ENCODE measurements around the gene RDM1. TPM values are rescaled to one million over a fixed set of nuclear protein-coding genes. Genes with fewer than 3 reads are reported as not detected.

Gene RDM1
- total RNA-seq, 1 donor from 2014 or later = not detected

DNA sequence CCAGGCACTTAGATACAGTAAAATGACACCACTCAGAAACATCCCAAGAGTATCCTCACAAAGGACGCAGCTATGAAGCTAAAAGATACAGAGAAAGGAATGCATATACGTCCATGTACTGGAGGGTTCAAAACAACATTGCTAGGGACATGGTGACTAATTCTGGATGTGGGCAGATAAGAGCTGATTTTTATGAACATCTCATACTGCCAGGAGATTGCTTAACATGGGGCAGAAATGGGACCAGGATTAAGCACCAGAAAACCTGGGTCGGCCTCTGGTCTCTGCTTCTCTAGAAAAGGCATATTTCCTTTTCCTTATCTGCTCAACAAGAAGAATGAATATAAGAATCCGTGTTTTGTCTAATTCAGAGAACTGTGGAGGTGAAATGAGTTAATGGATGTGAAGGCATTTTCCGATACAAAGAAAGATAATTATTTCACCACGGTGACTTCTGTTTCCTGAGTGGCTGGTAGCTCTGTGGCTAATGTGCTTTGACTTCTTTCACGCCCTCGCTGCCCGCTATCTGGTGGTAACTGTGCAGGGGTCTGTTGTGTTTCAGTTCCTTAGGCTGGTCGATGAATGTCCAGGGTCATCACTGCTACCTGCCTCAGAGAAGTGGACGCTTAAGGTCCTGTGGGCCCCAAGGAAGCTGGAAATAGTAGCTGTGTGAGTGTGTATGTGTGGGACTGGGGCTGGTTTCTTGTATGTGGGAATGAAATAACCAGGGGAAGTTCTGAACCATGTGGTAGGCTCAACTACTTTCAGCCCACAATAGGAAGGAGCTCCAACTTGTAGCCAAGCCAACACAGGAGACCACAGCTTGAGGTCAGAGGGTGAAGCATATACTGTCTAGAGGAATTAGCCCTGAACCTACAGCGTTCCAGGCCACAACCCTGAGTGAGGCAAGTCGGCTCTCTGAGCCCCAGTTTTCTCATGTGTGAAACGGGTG is 34.7 kb downstream of the RDM1 start:
- TF ChIP-seq, protein P1, sequence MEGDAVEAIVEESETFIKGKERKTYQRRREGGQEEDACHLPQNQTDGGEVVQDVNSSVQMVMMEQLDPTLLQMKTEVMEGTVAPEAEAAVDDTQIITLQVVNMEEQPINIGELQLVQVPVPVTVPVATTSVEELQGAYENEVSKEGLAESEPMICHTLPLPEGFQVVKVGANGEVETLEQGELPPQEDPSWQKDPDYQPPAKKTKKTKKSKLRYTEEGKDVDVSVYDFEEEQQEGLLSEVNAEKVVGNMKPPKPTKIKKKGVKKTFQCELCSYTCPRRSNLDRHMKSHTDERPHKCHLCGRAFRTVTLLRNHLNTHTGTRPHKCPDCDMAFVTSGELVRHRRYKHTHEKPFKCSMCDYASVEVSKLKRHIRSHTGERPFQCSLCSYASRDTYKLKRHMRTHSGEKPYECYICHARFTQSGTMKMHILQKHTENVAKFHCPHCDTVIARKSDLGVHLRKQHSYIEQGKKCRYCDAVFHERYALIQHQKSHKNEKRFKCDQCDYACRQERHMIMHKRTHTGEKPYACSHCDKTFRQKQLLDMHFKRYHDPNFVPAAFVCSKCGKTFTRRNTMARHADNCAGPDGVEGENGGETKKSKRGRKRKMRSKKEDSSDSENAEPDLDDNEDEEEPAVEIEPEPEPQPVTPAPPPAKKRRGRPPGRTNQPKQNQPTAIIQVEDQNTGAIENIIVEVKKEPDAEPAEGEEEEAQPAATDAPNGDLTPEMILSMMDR (IDR thresholded peaks at IDR 0.05; ENCODE audit: insufficient read depth, low read length, severe bottlenecking) = no peak
- no peaks in the 10 kb centered on the region for H3K36me3 ChIP-seq (ENCODE audit: control insufficient read depth, insufficient read depth, low read length)
- H3K4me3 ChIP-seq (ENCODE audit: low read depth, low read length) = no peak overlapping the region
- H3K27me3 ChIP-seq (ENCODE audit: control insufficient read depth, insufficient read depth, low read length) = no peaks in the 10 kb centered on the region
- FAIRE-seq (no peak), DNase-seq (ENCODE audit: low read depth) (no peak)

- FAIRE-seq (no peak), DNase-seq (ENCODE audit: low read depth) (no peak)
- H3K36me3 ChIP-seq (ENCODE audit: control insufficient read depth, insufficient read depth, low read length) = no peaks in the 10 kb centered on the region
- H3K4me3 ChIP-seq (ENCODE audit: low read depth, low read length) = no peak overlapping the region
- TF ChIP-seq, protein P1 (IDR thresholded peaks at IDR 0.05; ENCODE audit: insufficient read depth, low read length, severe bottlenecking) = no peak
- H3K27me3 ChIP-seq (ENCODE audit: control insufficient read depth, insufficient read depth, low read length) = no peaks in the 10 kb centered on the region
Measured at GRCh38 chr17:35894206-35894605, 36.4 kb downstream of the RDM1 start.

DNA sequence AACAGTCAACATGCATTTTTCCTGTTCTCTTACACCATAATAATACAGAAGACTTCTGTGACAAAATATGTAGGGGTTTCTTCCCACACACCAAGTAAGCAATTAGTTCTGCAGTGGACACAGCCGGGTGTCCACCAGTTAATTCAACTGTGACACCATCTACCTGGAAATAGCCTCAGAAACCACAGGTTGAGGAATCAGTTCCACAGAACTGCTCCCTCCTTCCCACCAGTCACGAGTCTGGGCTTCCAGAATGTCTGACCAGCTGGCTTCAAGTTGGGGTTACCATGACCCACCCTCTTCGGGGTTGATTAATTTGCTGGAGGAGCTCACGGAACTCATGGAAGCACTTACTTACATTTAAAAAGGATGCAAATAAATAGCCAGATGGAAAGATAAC is 36.8 kb downstream of the RDM1 start:
- no peaks in the 10 kb centered on the region for H3K27me3 ChIP-seq (ENCODE audit: control insufficient read depth, insufficient read depth, low read length)
- H3K36me3 ChIP-seq (ENCODE audit: control insufficient read depth, insufficient read depth, low read length) = no peaks in the 10 kb centered on the region
- TF ChIP-seq, protein P1 (IDR thresholded peaks at IDR 0.05; ENCODE audit: insufficient read depth, low read length, severe bottlenecking) = no peak
- DNase-seq (ENCODE audit: low read depth) (no peak), FAIRE-seq (no peak)
- H3K4me3 ChIP-seq (ENCODE audit: low read depth, low read length) = no peak overlapping the region

GRCh38 chr17:35892091-35893035 is 38.2 kb downstream of the RDM1 start:
- no peaks in the 10 kb centered on the region for H3K27me3 ChIP-seq (ENCODE audit: control insufficient read depth, insufficient read depth, low read length)
- DNase-seq (ENCODE audit: low read depth) (no peak), FAIRE-seq (no peak)
- H3K36me3 ChIP-seq (ENCODE audit: control insufficient read depth, insufficient read depth, low read length) = no peaks in the 10 kb centered on the region
- TF ChIP-seq, protein P1 (IDR thresholded peaks at IDR 0.05; ENCODE audit: insufficient read depth, low read length, severe bottlenecking) = no peak
- H3K4me3 ChIP-seq (ENCODE audit: low read depth, low read length) = no peak overlapping the region

DNA sequence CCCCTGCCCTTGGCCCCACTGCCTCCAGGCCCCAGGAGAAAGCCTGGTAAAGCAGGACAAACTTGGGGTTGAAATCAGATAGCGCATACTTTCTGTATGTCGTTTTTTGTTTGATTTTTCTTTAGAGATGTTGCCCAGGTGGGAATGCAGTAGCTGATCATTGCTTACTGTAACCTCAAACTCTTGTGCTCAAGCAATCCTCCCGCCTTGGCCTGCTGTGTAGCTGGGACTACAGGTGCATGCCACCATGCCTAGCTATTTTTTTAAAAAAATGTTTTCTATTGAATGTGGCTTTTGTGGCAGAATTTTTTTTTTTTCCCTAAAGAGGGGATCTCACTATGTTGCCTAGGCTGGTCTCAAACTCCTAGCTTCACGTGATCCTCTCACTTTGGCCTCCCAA is 39.3 kb downstream of the RDM1 start:
- Histone ChIP-seq H3K36me3 (ENCODE audit: control insufficient read depth, insufficient read depth, low read length) (no peaks in the 10 kb centered on the region), H3K27me3 (ENCODE audit: control insufficient read depth, insufficient read depth, low read length) (no peaks in the 10 kb centered on the region), H3K4me3 (ENCODE audit: low read depth, low read length) (no peak overlapping the region)
- TF ChIP-seq, protein P1 (IDR thresholded peaks at IDR 0.05; ENCODE audit: insufficient read depth, low read length, severe bottlenecking) = no peak
- no peak for DNase-seq (ENCODE audit: low read depth)
- FAIRE-seq = no peak
